SK-N-SH (cell line): ENCODE results near the gene KRT78. TPM values are rescaled to one million over a fixed set of nuclear protein-coding genes. Genes with fewer than 3 reads are reported as not detected.

Source experiments
- CTCF ChIA-PET: fragments of 300-600, 350-600 bp; formaldehyde crosslinking; extraction: SDS; loops from one replicate; lab custom pipeline; 2021; lab: Yijun Ruan, JAX
- POLR2A ChIA-PET: fragments of 350-600 bp; sonication (Branson Sonifier 250); formaldehyde crosslinking; extraction: SDS; loops from one replicate; lab custom pipeline; 2020; ENCODE audit warnings: antibody characterized with exemption, inconsistent platforms; lab: Yijun Ruan, JAX
- DNase-seq: peaks from one replicate; pipeline ENCODE4 v3.0.0; 2012
- H2AFZ ChIP-seq: fragments of 200-600 bp; sonication (generic); 2 replicates; pipeline ENCODE4 v1.8.1; 2016; ENCODE audit warnings: antibody characterized with exemption, mild to moderate bottlenecking, low read depth
- H3F3A ChIP-seq: fragments of 200-600 bp; sonication (generic); replicated peaks from 2 replicates; pipeline ENCODE3; 2016; ENCODE audit warnings: antibody characterized with exemption, mild to moderate bottlenecking; ENCODE audit not compliant: insufficient read depth
- H3K27ac ChIP-seq, 2 experiments: fragments of 200-500 bp in 1 of 2; fragments of 200-600 bp in 1 of 2; sonication (Bioruptor generic) in 1 of 2; sonication (generic), shearing (Covaris generic) in 1 of 2; 2 replicates each; pipeline versions ENCODE4 v1.5.1 to v1.6.1; 2014 to 2016; ENCODE audit warnings: low read depth in 2 of 2, inconsistent platforms in 1 of 2, low read length in 1 of 2, mild to moderate bottlenecking in 1 of 2, mixed read lengths in 1 of 2
- H3K27me3 ChIP-seq: fragments of 200-600 bp; sonication (generic), shearing (Covaris generic); 2 replicates; pipeline ENCODE4 v1.6.1; 2016; ENCODE audit warnings: mixed run types; ENCODE audit not compliant: insufficient read depth
- H3K36me3 ChIP-seq, 2 experiments: fragments of 200-500 bp in 1 of 2; fragments of 200-600 bp in 1 of 2; sonication (Bioruptor generic) in 1 of 2; sonication (generic) in 1 of 2; replicated peaks in 1 of 2; 2 replicates each; pipeline versions ENCODE3 to v1.5.1; 2014 to 2016; ENCODE audit warnings: low read length in 1 of 2, mild to moderate bottlenecking in 1 of 2; ENCODE audit not compliant: insufficient read depth in 2 of 2, control insufficient read depth in 1 of 2
- H3K4me1 ChIP-seq, 2 experiments: fragments of 200-500 bp in 1 of 2; fragments of 200-600 bp in 1 of 2; sonication (Bioruptor generic) in 1 of 2; sonication (generic), shearing (Covaris generic) in 1 of 2; 2 replicates each; pipeline versions ENCODE4 v1.5.1 to v1.6.1; 2014 to 2016; ENCODE audit warnings: low read depth in 1 of 2, low read length in 1 of 2, mixed run types in 1 of 2; ENCODE audit not compliant: insufficient read depth in 2 of 2, control insufficient read depth in 1 of 2
- H3K4me2 ChIP-seq: fragments of 200-600 bp; sonication (generic), shearing (Covaris generic); 2 replicates; pipeline ENCODE4 v1.6.1; 2017; ENCODE audit warnings: mixed run types
- H3K4me3 ChIP-seq, 2 experiments: fragments of 200-500 bp in 1 of 2; fragments of 200-600 bp in 1 of 2; sonication (Bioruptor generic) in 1 of 2; sonication (generic), shearing (Covaris generic) in 1 of 2; 2 replicates each; pipeline versions ENCODE4 v1.5.1 to v1.8.1; 2014 to 2016; ENCODE audit warnings: low read depth in 2 of 2, inconsistent platforms in 1 of 2, low read length in 1 of 2, mild to moderate bottlenecking in 1 of 2, mixed read lengths in 1 of 2, moderate library complexity in 1 of 2
- H3K79me2 ChIP-seq: fragments of 200-600 bp; sonication (generic); 2 replicates; pipeline ENCODE4 v1.8.1; 2017; ENCODE audit warnings: mild to moderate bottlenecking; ENCODE audit not compliant: insufficient read depth
- H3K9ac ChIP-seq: fragments of 200-600 bp; sonication (generic); 2 replicates; pipeline ENCODE4 v1.6.1; 2017; ENCODE audit warnings: mixed run types
- H3K9me2 ChIP-seq: fragments of 200-600 bp; sonication (generic); 2 replicates; pipeline ENCODE4 v1.6.1; 2017; ENCODE audit warnings: mixed run types
- H3K9me3 ChIP-seq: fragments of 200-600 bp; sonication (generic); 2 replicates; pipeline ENCODE4 v1.6.1; 2017; ENCODE audit warnings: mixed run types, mild to moderate bottlenecking, moderate library complexity
- H4K20me1 ChIP-seq: fragments of 200-600 bp; sonication (generic); 2 replicates; pipeline ENCODE4 v1.6.1; 2017; ENCODE audit warnings: mild to moderate bottlenecking, mixed run types; ENCODE audit not compliant: insufficient read depth
- ELF1 ChIP-seq: IDR thresholded peaks from 2 replicates; pipeline ENCODE4 v1.4.0; 2012
- EZH2phosphoT487 ChIP-seq: fragments of 200-600 bp; sonication (generic); IDR thresholded peaks from 2 replicates; pipeline ENCODE4 v1.6.1; 2017; ENCODE audit warnings: low read depth, mixed run types, mild to moderate bottlenecking, antibody characterized with exemption, moderate library complexity, borderline replicate concordance
- FOSL2 ChIP-seq: IDR thresholded peaks from 2 replicates; pipeline ENCODE4 v1.4.0; 2012; ENCODE audit warnings: low read depth, mild to moderate bottlenecking, moderate library complexity, borderline replicate concordance
- FOXJ3 ChIP-seq: sonication (generic); formaldehyde crosslinking; IDR thresholded peaks from 2 replicates; pipeline ENCODE4 v1.5.1; 2020; ENCODE audit warnings: mild to moderate bottlenecking, missing genetic modification reagents
- FOXM1 ChIP-seq: IDR thresholded peaks from 2 replicates; pipeline ENCODE4 v1.4.0; 2012; ENCODE audit warnings: low read depth, mild to moderate bottlenecking
- GATA2 ChIP-seq: sonication (generic); formaldehyde crosslinking; IDR thresholded peaks from 2 replicates; pipeline ENCODE4 v1.5.0; 2020; ENCODE audit warnings: mild to moderate bottlenecking, missing genetic modification reagents
- MEF2A ChIP-seq: IDR thresholded peaks from 2 replicates; pipeline ENCODE4 v1.4.0; 2012; ENCODE audit warnings: low read depth, borderline replicate concordance
- MXI1 ChIP-seq: IDR thresholded peaks from 2 replicates; pipeline ENCODE4 v1.6.1; 2012; ENCODE audit warnings: mild to moderate bottlenecking, low read depth, low read length, improper control_type of control experiment
- NFIC ChIP-seq: IDR thresholded peaks from 2 replicates; pipeline ENCODE4 v1.4.0; 2012; ENCODE audit warnings: borderline replicate concordance
- RXRA ChIP-seq: IDR thresholded peaks from 2 replicates; pipeline ENCODE4 v1.4.0; 2012; ENCODE audit warnings: low read depth, mild to moderate bottlenecking, borderline replicate concordance
- SIN3A ChIP-seq: IDR thresholded peaks from 2 replicates; pipeline ENCODE4 v1.6.1; 2012; ENCODE audit warnings: low read depth, mild to moderate bottlenecking, low read length, moderate library complexity, borderline replicate concordance
- TAF1 ChIP-seq: IDR thresholded peaks from 2 replicates; pipeline ENCODE4 v1.6.1; 2012; ENCODE audit warnings: low read depth, mild to moderate bottlenecking, low read length, moderate library complexity, borderline replicate concordance
- TEAD4 ChIP-seq: IDR thresholded peaks from 2 replicates; pipeline ENCODE4 v1.4.0; 2012; ENCODE audit warnings: mild to moderate bottlenecking, borderline replicate concordance; ENCODE audit not compliant: insufficient read depth
- YY1 ChIP-seq: IDR thresholded peaks from 2 replicates; pipeline ENCODE4 v1.4.0; 2012; ENCODE audit warnings: low read depth, mild to moderate bottlenecking
- WGBS: methylation state at CpG from one replicate; pipeline ENCODE4 v1.1.6; 2017; ENCODE audit warnings: low lambda C conversion rate; 5-methylcytosine and 5-hydroxymethylcytosine counted together
- polyA plus RNA-seq, 3 experiments: library from polyadenylated mRNA; depleted of rRNA; stranded (reverse); fragments of >200 nt; gene quantifications; 2 replicates each; pipeline ENCODE4 v1.2.3, GENCODE V29; 2012
- TF ChIP-seq, protein P1 (sequence below): IDR thresholded peaks from 2 replicates; pipeline ENCODE4 v1.4.0; 2012; ENCODE audit warnings: low read depth, borderline replicate concordance
- TF ChIP-seq, protein P2 (sequence below): IDR thresholded peaks from 2 replicates; pipeline ENCODE4 v1.6.1; 2012; ENCODE audit warnings: mild to moderate bottlenecking, low read depth, low read length, moderate library complexity
- TF ChIP-seq, protein P3 (sequence below): IDR thresholded peaks from 2 replicates; pipeline ENCODE4 v1.4.0; 2012; ENCODE audit warnings: low read depth

Gene KRT78
- polyA plus RNA-seq, 1 of the 3 experiments (the other 2 are of a cell fraction): not detected

DNA sequence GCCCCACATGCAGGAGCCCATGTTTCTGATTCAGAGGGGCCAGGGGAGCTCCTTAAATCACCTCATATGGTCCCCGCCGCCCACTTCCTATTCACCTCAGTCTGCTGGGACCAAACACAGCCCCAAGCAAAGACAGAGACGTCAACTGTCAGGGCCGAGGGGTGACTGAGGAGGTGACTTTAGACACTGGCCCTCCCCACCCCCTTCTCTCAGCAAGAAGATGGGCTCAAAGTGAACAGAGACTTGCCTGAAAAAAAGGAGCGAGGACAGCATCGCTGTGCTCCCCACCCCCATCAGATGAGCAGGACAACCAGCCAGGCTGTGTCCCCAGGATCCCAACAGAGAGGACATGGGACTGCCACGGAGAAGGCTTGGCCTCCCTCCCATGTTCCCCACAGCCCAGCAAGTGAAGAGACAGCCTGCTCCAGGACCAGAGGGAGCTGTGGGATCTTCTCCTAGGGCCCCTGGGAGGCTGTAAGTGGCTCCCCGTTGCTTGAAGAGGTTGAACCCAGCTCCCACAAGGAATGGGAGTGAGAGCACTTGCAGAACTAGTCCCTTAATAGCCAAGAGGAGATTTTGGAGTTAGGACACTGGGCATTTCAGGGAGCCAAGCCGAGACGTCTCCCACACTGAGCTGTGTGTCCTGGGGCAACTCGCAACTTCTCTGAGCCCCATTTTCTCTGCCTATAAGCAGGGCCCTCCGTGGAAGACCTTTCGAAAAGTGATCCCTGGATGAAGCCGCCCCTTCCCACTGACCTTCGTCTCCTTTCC, 13.3 kb downstream of the KRT78 start:
- ChIA-PET CTCF (interaction anchor here (1.4 kb wide), 1 partner anchor 44 kb away, joined by 3 read pairs; no protein-coding TSS in a partner anchor), POLR2A (no interaction called here)
- H3K4me1 ChIP-seq: peaks cover 0 to 9% of the 10 kb centered on the region in 2 experiments; a peak in 1 of 4 replicates
- DNase-seq: no peak
- H3F3A ChIP-seq: no peaks in the 10 kb centered on the region
- peak overlapping the region; percentile 55; the same call in 1 of the 2 replicates for H3K4me2 ChIP-seq
- no peak overlapping the region for H3K4me3 ChIP-seq
- TF ChIP-seq, protein P1, sequence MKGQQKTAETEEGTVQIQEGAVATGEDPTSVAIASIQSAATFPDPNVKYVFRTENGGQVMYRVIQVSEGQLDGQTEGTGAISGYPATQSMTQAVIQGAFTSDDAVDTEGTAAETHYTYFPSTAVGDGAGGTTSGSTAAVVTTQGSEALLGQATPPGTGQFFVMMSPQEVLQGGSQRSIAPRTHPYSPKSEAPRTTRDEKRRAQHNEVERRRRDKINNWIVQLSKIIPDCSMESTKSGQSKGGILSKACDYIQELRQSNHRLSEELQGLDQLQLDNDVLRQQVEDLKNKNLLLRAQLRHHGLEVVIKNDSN: no peak
- TF ChIP-seq FOXJ3 (no peak), SIN3A (no peak), EZH2phosphoT487 (no peak), FOSL2 (no peak), MXI1 (no peak), TEAD4 (no peak), MEF2A (no peak), TAF1 (no peak), YY1 (no peak), ELF1 (no peak), FOXM1 (no peak), RXRA (no peak), NFIC (no peak), GATA2 (no peak)
- TF ChIP-seq, protein P2, sequence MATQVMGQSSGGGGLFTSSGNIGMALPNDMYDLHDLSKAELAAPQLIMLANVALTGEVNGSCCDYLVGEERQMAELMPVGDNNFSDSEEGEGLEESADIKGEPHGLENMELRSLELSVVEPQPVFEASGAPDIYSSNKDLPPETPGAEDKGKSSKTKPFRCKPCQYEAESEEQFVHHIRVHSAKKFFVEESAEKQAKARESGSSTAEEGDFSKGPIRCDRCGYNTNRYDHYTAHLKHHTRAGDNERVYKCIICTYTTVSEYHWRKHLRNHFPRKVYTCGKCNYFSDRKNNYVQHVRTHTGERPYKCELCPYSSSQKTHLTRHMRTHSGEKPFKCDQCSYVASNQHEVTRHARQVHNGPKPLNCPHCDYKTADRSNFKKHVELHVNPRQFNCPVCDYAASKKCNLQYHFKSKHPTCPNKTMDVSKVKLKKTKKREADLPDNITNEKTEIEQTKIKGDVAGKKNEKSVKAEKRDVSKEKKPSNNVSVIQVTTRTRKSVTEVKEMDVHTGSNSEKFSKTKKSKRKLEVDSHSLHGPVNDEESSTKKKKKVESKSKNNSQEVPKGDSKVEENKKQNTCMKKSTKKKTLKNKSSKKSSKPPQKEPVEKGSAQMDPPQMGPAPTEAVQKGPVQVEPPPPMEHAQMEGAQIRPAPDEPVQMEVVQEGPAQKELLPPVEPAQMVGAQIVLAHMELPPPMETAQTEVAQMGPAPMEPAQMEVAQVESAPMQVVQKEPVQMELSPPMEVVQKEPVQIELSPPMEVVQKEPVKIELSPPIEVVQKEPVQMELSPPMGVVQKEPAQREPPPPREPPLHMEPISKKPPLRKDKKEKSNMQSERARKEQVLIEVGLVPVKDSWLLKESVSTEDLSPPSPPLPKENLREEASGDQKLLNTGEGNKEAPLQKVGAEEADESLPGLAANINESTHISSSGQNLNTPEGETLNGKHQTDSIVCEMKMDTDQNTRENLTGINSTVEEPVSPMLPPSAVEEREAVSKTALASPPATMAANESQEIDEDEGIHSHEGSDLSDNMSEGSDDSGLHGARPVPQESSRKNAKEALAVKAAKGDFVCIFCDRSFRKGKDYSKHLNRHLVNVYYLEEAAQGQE: no peak
- TF ChIP-seq, protein P3, sequence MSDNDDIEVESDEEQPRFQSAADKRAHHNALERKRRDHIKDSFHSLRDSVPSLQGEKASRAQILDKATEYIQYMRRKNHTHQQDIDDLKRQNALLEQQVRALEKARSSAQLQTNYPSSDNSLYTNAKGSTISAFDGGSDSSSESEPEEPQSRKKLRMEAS: no peak
- no peaks in the 10 kb centered on the region for H3K79me2 ChIP-seq
- no peaks in the 10 kb centered on the region for H3K36me3 ChIP-seq
- no peak overlapping the region for H2AFZ ChIP-seq
- no peak overlapping the region for H3K27ac ChIP-seq
- WGBS: 59% methylated on average over 15 of the region's 15 CpGs
- H3K9me3 ChIP-seq: no peaks in the 10 kb centered on the region
- no peaks in the 10 kb centered on the region for H4K20me1 ChIP-seq
- no peak overlapping the region for H3K9ac ChIP-seq
- peaks cover 24% of the 10 kb centered on the region; the same call in 1 of the 2 replicates for H3K27me3 ChIP-seq
- no peaks in the 10 kb centered on the region for H3K9me2 ChIP-seq
